Inflammatory macrophage (primary cell): ENCODE data around the gene ADAMTS9.

ENCODE experiments used
- DNase-seq, 2 donors: peaks; one replicate each; pipeline ENCODE4 v3.0.0-alpha.2; 2020 to 2022

The ADAMTS9 gene

GRCh38 chr3:64616953-64617352 is 70.8 kb downstream of the ADAMTS9 start:
- DNase-seq = no peak

GRCh38 chr3:64612916-64613526 is 74.8 kb downstream of the ADAMTS9 start:
- DNase-seq = no peak

GRCh38 chr3:64612082-64612860 is 75.5 kb downstream of the ADAMTS9 start:
- DNase-seq = no peak

GRCh38 chr3:64608741-64609140 is 79.1 kb downstream of the ADAMTS9 start:
- DNase-seq = no peak

GRCh38 chr3:64607032-64607551 is 80.7 kb downstream of the ADAMTS9 start:
- DNase-seq = no peak

- no peak for DNase-seq
Measured at GRCh38 chr3:64604313-64604712, 83.5 kb downstream of the ADAMTS9 start.

- no peak for DNase-seq
Measured at GRCh38 chr3:64601824-64602223, 86.0 kb downstream of the ADAMTS9 start.

GRCh38 chr3:64600246-64600950 is 87.4 kb downstream of the ADAMTS9 start:
- no peak for DNase-seq

- no peak for DNase-seq
Measured at GRCh38 chr3:64599651-64600050, 88.1 kb downstream of the ADAMTS9 start.

GRCh38 chr3:64595253-64595694 is 92.5 kb downstream of the ADAMTS9 start:
- DNase-seq = no peak

GRCh38 chr3:64594134-64594533 is 93.7 kb downstream of the ADAMTS9 start:
- DNase-seq = no peak

- DNase-seq = no peak
Measured at GRCh38 chr3:64593350-64593749, 94.5 kb downstream of the ADAMTS9 start.

GRCh38 chr3:64591615-64592014 is 96.2 kb downstream of the ADAMTS9 start:
- no peak for DNase-seq

- DNase-seq = no peak
Measured at GRCh38 chr3:64588380-64588779, 99.4 kb downstream of the ADAMTS9 start.

- DNase-seq = no peak
Measured at GRCh38 chr3:64586952-64587351, 100.8 kb downstream of the ADAMTS9 start.

- DNase-seq = no peak
Measured at GRCh38 chr3:64584179-64584578, 103.6 kb downstream of the ADAMTS9 start.

- no peak for DNase-seq
Measured at GRCh38 chr3:64578797-64579196, 109.0 kb downstream of the ADAMTS9 start.

- no peak for DNase-seq
Measured at GRCh38 chr3:64578062-64578770, 109.6 kb downstream of the ADAMTS9 start.

GRCh38 chr3:64576211-64576775 is 111.5 kb downstream of the ADAMTS9 start:
- no peak for DNase-seq

- DNase-seq = no peak
Measured at GRCh38 chr3:64575211-64575844, 112.5 kb downstream of the ADAMTS9 start.

- no peak for DNase-seq
Measured at GRCh38 chr3:64574194-64574593, 113.6 kb downstream of the ADAMTS9 start.

GRCh38 chr3:64571982-64572381 is 115.8 kb downstream of the ADAMTS9 start:
- no peak for DNase-seq
